ENCODE measurements around the gene RSPH3.

DNA sequence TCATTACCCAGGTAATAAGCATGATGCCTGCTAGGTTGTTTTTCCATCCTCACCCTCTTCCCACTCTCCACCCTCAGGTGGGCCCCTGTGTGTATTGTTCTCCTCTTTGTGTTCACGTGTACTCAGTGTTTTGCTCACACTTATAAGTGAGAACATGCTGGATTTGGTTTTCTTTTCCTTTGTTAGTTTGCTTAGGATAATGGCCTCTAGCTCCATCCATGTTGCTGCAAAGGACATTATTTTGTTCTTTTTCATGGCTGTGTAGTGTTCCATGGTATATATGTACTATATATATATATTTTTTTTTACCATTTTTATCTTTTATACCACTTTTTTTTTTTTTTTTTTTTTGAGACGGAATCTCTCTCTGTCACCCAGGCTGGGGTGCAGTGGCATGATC lies 71.9 kb downstream of the RSPH3 start:
- TF ChIP-seq RAD21 (IDR thresholded peaks at IDR 0.05): no peak
- no peak for TF ChIP-seq CTCF (IDR thresholded peaks at IDR 0.05; ENCODE audit: low read depth, low read length, missing input control)
- no peak for TF ChIP-seq YY1 (IDR thresholded peaks at IDR 0.05)
- TF ChIP-seq JUND (IDR thresholded peaks at IDR 0.05): no peak

All from liver (tissue), 3 donors.